SW480 (cell line): ENCODE data around the gene TBL1XR1.
"Not testable (repeated sequence)": the region's sequence is repeated elsewhere in the genome, so short reads cannot be mapped to it uniquely, and the experiment has no call there.

Experiments used
- DNase-seq: peaks from one replicate; pipeline ENCODE4 v3.0.0-alpha.2; 2016; ENCODE audit warnings: low spot score

The TBL1XR1 gene

GRCh38 chr3:177208223-177208622, 10.9 kb upstream of the TBL1XR1 start:
- no peak for DNase-seq

GRCh38 chr3:177206936-177207335, 9.7 kb upstream of the TBL1XR1 start:
- DNase-seq: no peak

- DNase-seq: no peak
Measured at GRCh38 chr3:177203689-177204395, 6.6 kb upstream of the TBL1XR1 start.

GRCh38 chr3:177203016-177203415, 5.7 kb upstream of the TBL1XR1 start:
- DNase-seq: not testable (repeated sequence)

- DNase-seq: no peak
Measured at GRCh38 chr3:177201700-177202397, 4.6 kb upstream of the TBL1XR1 start.

- DNase-seq: peak; percentile 62
Measured at GRCh38 chr3:177199206-177199760, 2.0 kb upstream of the TBL1XR1 start.

GRCh38 chr3:177197727-177198460, 612 bp upstream of the TBL1XR1 start:
- DNase-seq: peak; percentile 62

GRCh38 chr3:177196456-177197040, 734 bp downstream of the TBL1XR1 start:
- peak; percentile 70 for DNase-seq

GRCh38 chr3:177196008-177196455, 1.2 kb downstream of the TBL1XR1 start:
- DNase-seq: peak; percentile 45

GRCh38 chr3:177195242-177195991, 1.9 kb downstream of the TBL1XR1 start:
- peak; percentile 39 for DNase-seq

- DNase-seq: no peak
Measured at GRCh38 chr3:177194299-177194698, 3.0 kb downstream of the TBL1XR1 start.

- no peak for DNase-seq
Measured at GRCh38 chr3:177193688-177194268, 3.5 kb downstream of the TBL1XR1 start.

GRCh38 chr3:177193275-177193674, 4.0 kb downstream of the TBL1XR1 start:
- DNase-seq: not testable (repeated sequence)

GRCh38 chr3:177190756-177191681, 6.3 kb downstream of the TBL1XR1 start:
- no peak for DNase-seq

- DNase-seq: not testable (repeated sequence)
Measured at GRCh38 chr3:177190184-177190583, 7.1 kb downstream of the TBL1XR1 start.

- not testable (repeated sequence) for DNase-seq
Measured at GRCh38 chr3:177188325-177188724, 9.0 kb downstream of the TBL1XR1 start.

GRCh38 chr3:177186306-177186705, 11.0 kb downstream of the TBL1XR1 start:
- no peak for DNase-seq

- no peak for DNase-seq
Measured at GRCh38 chr3:177185035-177185574, 12.2 kb downstream of the TBL1XR1 start.

GRCh38 chr3:177184602-177185001, 12.7 kb downstream of the TBL1XR1 start:
- not testable (repeated sequence) for DNase-seq
